CD4-positive, alpha-beta T cell (primary cell): ENCODE data around the gene EQTN. TPM values are rescaled to one million over a fixed set of nuclear protein-coding genes. Genes with fewer than 3 reads are reported as not detected.

Source experiments
- ATAC-seq: fragments of 200-7000 bp; cut with Tn5 transposase; one replicate; pipeline ENCODE4 v1.10.0; 2022; ENCODE audit warnings: mild to moderate bottlenecking; ENCODE audit not compliant: poor library complexity
- CTCF ChIA-PET: fragments of 350-600 bp; sonication (Branson Sonifier 250); formaldehyde crosslinking; loops from one replicate; lab custom pipeline; 2021; ENCODE audit warnings: antibody characterized with exemption, inconsistent platforms; lab: Charles Lee
- POLR2A ChIA-PET: fragments of 350-600 bp; sonication (Branson Sonifier 250); formaldehyde crosslinking; loops from one replicate; lab custom pipeline; 2021; ENCODE audit warnings: antibody characterized with exemption, inconsistent platforms; lab: Charles Lee
- DNase-seq, 14 experiments: peaks; one replicate each; pipeline ENCODE4 v3.0.0-alpha.2; 2013 to 2020; ENCODE audit warnings: mixed read lengths in 2 of 14
- H3K27ac ChIP-seq, 2 donors: one replicate each; pipeline versions ENCODE4 v1.5.1 to v1.7.0; 2013; ENCODE audit warnings: low read length in 2 of 2, low read depth in 1 of 2, mild to moderate bottlenecking in 1 of 2
- H3K27me3 ChIP-seq, 2 experiments: 1 replicate in 1 of 2; 2 replicates in 1 of 2; pipeline versions ENCODE4 v1.6.1 to v1.7.0; 2013; ENCODE audit warnings: low read length in 2 of 2, control low read depth in 1 of 2, mild to moderate bottlenecking in 1 of 2, moderate library complexity in 1 of 2; ENCODE audit not compliant: insufficient read depth in 2 of 2, control insufficient read depth in 1 of 2
- H3K36me3 ChIP-seq: one replicate; pipeline ENCODE4 v1.6.1; 2013; ENCODE audit warnings: low read length, control low read depth; ENCODE audit not compliant: insufficient read depth
- H3K4me1 ChIP-seq: one replicate; pipeline ENCODE4 v1.6.1; 2013; ENCODE audit warnings: low read length, control low read depth; ENCODE audit not compliant: insufficient read depth
- H3K4me3 ChIP-seq: one replicate; pipeline ENCODE4 v1.5.1; 2013; ENCODE audit warnings: mild to moderate bottlenecking, low read length, moderate library complexity
- H3K9me3 ChIP-seq, 2 experiments: 1 replicate in 1 of 2; 2 replicates in 1 of 2; pipeline versions ENCODE4 v1.6.1 to v1.7.0; 2013; ENCODE audit warnings: low read length in 2 of 2, mild to moderate bottlenecking in 2 of 2, control low read depth in 1 of 2, moderate library complexity in 1 of 2; ENCODE audit not compliant: control insufficient read depth in 1 of 2, insufficient read depth in 1 of 2
- H3K27ac Mint-ChIP-seq: one replicate; pipeline ENCODE4 v1.8.0; 2020; ENCODE audit warnings: mixed read lengths
- H3K27me3 Mint-ChIP-seq: one replicate; pipeline ENCODE4 v1.8.0; 2021; ENCODE audit warnings: mixed read lengths
- H3K36me3 Mint-ChIP-seq: one replicate; pipeline ENCODE4 v1.8.0; 2021; ENCODE audit warnings: low read depth, mixed read lengths
- H3K4me1 Mint-ChIP-seq: one replicate; pipeline ENCODE4 v1.8.0; 2021; ENCODE audit warnings: low read depth, mixed read lengths
- H3K4me3 Mint-ChIP-seq: one replicate; pipeline ENCODE4 v1.8.0; 2020; ENCODE audit warnings: mild to moderate bottlenecking, mixed read lengths
- H3K9me3 Mint-ChIP-seq: one replicate; pipeline ENCODE4 v1.8.0; 2020; ENCODE audit warnings: mixed read lengths
- intact Hi-C, 2 experiments: fragments of 100-400 bp; cut with DNase I in 1 of 2; cut with micrococcal nuclease in 1 of 2; formaldehyde crosslinking; loops; one replicate each; pipeline versions ENCODE4 v1.15.1 to v1.9.0; 2023 to 2025; cut with DNase I, micrococcal nuclease
- total RNA-seq, 174 experiments: library from RNA in 2 of 174; stranded (reverse) in 2 of 174; gene quantifications; one replicate each; pipeline ENCODE4 v1.2.3 and lab custom pipeline; 2021 to 2026
- TF ChIP-seq, protein P1 (sequence below): fragments of 200-600 bp; IDR thresholded peaks from one replicate; pipeline ENCODE4 v1.8.0; 2022; ENCODE audit warnings: antibody characterized with exemption, mild to moderate bottlenecking

Gene EQTN
- total RNA-seq, 2 experiments from 2014 or later, result not detected

DNA sequence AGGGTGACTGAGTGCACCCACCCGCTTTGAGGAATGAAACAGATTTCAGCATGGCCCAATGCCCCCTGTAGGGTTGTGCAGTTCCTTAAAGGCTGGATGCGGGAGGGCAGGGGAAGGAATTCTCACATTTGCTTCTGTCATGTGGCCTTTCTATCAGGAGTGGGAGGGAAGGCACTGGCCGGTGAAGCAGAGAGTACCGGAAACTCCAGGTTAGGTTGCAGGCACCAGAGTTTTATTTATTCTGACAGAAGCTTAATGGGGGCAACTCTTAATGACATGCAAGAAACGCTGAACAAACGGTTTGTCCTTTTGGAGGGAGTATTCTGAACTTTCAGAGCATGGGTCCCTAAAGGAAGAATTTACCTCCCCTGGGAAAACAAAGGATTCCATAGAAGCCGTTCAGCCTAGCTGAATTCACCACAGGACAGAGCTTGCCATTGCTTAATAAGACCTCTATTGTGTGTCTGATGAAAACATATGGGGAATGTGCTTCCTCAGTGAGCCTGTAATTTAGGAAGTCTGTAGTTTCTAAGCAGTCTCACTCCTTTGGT lies 44.1 kb upstream of the EQTN start:
- Mint-ChIP-seq H3K27me3 (no peaks in the 10 kb centered on the region), H3K27ac (no peak overlapping the region), H3K4me1 (no peaks in the 10 kb centered on the region), H3K36me3 (no peaks in the 10 kb centered on the region), H3K4me3 (no peak overlapping the region), H3K9me3 (no peaks in the 10 kb centered on the region)
- TF ChIP-seq, protein P1, sequence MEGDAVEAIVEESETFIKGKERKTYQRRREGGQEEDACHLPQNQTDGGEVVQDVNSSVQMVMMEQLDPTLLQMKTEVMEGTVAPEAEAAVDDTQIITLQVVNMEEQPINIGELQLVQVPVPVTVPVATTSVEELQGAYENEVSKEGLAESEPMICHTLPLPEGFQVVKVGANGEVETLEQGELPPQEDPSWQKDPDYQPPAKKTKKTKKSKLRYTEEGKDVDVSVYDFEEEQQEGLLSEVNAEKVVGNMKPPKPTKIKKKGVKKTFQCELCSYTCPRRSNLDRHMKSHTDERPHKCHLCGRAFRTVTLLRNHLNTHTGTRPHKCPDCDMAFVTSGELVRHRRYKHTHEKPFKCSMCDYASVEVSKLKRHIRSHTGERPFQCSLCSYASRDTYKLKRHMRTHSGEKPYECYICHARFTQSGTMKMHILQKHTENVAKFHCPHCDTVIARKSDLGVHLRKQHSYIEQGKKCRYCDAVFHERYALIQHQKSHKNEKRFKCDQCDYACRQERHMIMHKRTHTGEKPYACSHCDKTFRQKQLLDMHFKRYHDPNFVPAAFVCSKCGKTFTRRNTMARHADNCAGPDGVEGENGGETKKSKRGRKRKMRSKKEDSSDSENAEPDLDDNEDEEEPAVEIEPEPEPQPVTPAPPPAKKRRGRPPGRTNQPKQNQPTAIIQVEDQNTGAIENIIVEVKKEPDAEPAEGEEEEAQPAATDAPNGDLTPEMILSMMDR, result no peak
- POLR2A ChIA-PET, result no interaction called here
- intact Hi-C loops, result no loop called here
- Histone ChIP-seq H3K27me3 (no peaks in the 10 kb centered on the region), H3K27ac (no peak overlapping the region), H3K36me3 (no peaks in the 10 kb centered on the region), H3K4me1 (no peaks in the 10 kb centered on the region), H3K9me3 (peaks cover 0 to 3% of the 10 kb centered on the region in 2 experiments), H3K4me3 (no peak overlapping the region)
- CTCF ChIA-PET, result no interaction called here
- no peak for DNase-seq
- no peak for ATAC-seq

DNA sequence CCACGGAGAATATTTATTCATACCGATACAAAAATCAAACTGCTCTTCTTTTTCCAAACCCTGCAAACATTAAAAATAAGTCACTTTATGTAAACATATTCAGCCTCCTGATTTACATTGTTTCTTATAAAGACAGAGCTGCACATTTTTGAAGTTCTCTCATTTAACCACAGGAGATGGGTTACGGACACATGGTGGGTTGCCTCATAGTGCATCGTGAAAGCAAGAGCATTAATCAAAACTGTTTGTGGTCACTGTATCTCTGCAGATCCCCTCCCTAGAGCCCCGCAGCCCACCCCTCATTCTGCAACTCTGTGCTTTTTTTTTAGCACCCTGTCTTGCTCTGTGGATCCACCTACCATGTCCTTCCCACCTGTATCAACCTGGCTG lies 43.3 kb upstream of the EQTN start:
- POLR2A ChIA-PET, result no interaction called here
- Histone ChIP-seq H3K36me3 (no peaks in the 10 kb centered on the region), H3K4me1 (no peaks in the 10 kb centered on the region), H3K9me3 (peaks cover 0 to 3% of the 10 kb centered on the region in 2 experiments), H3K4me3 (no peak overlapping the region), H3K27me3 (no peaks in the 10 kb centered on the region), H3K27ac (no peak overlapping the region)
- H3K27ac Mint-ChIP-seq, result no peak overlapping the region
- no peaks in the 10 kb centered on the region for H3K27me3 Mint-ChIP-seq
- ATAC-seq (no peak), DNase-seq (no peak)
- CTCF ChIA-PET, result no interaction called here
- H3K4me3 Mint-ChIP-seq, result no peak overlapping the region
- no peaks in the 10 kb centered on the region for H3K4me1 Mint-ChIP-seq
- TF ChIP-seq, protein P1, result no peak
- H3K9me3 Mint-ChIP-seq, result no peaks in the 10 kb centered on the region
- intact Hi-C loops, result no loop called here
- no peaks in the 10 kb centered on the region for H3K36me3 Mint-ChIP-seq

DNA sequence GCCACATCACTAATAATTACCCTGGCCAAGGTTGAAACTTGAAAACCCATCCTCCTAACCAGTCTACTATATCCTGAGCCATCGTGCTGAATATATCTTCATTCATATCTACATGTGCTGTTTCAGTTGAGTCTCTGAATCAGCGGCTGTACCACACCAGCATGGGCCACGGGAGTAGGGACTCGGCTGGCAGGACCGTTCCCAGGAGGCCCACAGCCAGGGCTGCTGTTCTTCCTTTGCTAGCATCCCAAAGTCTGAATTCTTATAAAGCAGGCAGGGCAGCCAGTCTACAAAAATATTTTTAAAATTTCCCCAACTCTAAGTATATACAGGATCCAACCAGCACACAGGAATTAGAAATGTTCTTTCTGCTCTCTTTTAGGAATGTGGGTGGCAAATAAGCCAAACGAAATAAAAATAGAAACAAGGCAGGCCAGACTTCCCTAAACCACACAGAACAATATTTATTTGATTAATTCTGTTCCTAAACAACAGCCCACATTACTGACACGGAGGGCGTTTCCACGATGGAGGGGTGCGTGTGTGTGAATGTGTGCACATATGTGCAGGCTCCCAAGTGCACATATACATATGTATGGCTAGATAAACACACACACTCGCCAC lies 42.8 kb upstream of the EQTN start:
- intact Hi-C loops, result loop anchor here in 1 of 2 experiments (5.0 kb wide), 1 partner anchor 208 kb away; no protein-coding TSS in a partner anchor
- H3K27ac ChIP-seq, result no peak overlapping the region
- Mint-ChIP-seq H3K4me3 (no peak overlapping the region), H3K4me1 (no peaks in the 10 kb centered on the region), H3K27ac (no peak overlapping the region), H3K27me3 (no peaks in the 10 kb centered on the region), H3K9me3 (no peaks in the 10 kb centered on the region), H3K36me3 (no peaks in the 10 kb centered on the region)
- no peaks in the 10 kb centered on the region for H3K27me3 ChIP-seq
- no peak for ATAC-seq
- H3K36me3 ChIP-seq, result no peaks in the 10 kb centered on the region
- peaks cover 0 to 3% of the 10 kb centered on the region in 2 experiments for H3K9me3 ChIP-seq
- TF ChIP-seq, protein P1, result no peak
- H3K4me3 ChIP-seq, result no peak overlapping the region
- CTCF ChIA-PET, result no interaction called here
- DNase-seq, result no peak
- POLR2A ChIA-PET, result no interaction called here
- H3K4me1 ChIP-seq, result no peaks in the 10 kb centered on the region
